RPMI8226 (cell line): Measurements from ENCODE around the gene HERPUD2.
A peak's percentile ranks its signal among the peaks of the same experiment; 100 is the strongest.
"Not testable (repeated sequence)": the region's sequence is repeated elsewhere in the genome, so short reads cannot be mapped to it uniquely, and the experiment has no call there.

ENCODE experiments used
- DNase-seq: peaks from one replicate; pipeline ENCODE4 v3.0.0-alpha.2; 2015

HERPUD2 gene

GRCh38 chr7:35712563-35713226 lies 17.8 kb upstream of the HERPUD2 start:
- no peak for DNase-seq

- no peak for DNase-seq
Observed at GRCh38 chr7:35707422-35707821, 12.5 kb upstream of the HERPUD2 start.

DNA sequence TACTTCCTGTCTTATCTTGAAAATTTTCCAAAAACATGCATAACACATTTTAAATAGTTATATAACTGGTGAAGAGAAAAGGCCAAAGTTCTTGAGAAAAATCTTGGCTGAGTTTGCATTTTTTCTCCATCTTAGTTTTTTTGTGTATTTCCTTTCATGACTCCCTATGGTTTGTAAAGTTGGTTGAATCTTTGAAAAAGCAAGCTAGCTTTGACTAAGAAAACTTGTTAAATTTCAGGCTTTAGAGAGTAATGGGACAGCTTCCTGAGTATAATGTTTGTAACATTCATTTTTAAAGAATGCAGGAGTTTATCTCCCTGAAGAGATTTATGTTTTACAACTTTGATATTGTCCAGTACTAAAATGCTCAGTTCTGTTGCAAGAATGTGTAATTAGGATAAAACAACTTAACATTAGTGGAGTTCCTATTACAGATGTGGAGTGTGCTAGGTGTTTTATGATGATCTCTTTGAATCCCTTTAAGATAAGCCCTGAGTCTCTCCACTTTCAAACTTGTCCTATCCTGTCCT lies 11.1 kb upstream of the HERPUD2 start:
- DNase-seq, result no peak

DNA sequence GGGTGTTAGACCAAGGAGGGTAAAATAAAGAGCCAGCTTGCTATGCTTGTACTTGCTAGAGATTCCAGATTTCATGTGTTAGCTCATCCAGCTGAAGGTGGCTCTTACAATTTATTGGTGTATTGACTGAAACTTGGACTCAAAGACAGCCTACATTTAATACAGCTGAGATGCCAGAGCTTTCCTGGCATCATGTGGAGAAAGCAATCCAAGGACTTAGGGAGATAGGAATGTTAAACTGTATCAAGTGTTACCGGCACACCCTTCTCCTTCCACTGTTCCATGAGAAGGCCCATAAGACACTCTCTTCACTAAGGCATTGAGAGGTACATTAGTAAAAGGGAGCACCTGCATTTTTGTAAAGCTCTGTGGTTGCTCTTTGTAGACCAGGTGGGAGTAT lies 9.3 kb upstream of the HERPUD2 start:
- DNase-seq, result no peak

DNA sequence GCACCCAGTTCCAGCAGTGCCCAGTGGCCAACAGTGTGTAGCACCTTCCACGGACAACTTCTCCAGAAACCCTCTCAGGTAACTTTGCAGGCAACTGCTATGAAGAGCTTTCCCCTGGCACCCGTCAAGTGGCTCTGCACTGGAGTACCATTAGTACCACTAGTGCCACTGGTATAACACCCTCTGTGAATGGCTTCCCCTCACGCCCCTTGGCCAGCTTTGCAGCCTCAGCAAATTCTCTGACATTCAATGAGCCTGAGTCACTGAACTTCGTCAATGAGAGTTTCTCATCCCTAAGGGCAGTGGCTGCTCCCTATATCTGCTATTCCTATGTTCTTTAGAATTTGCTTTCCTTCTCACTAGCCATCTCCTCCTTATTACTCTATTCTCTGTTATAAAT lies 7.6 kb upstream of the HERPUD2 start:
- DNase-seq, result no peak

- DNase-seq, result no peak
Observed at GRCh38 chr7:35701287-35701900, 6.5 kb upstream of the HERPUD2 start.

- no peak for DNase-seq
Observed at GRCh38 chr7:35700865-35701264, 5.9 kb upstream of the HERPUD2 start.

GRCh38 chr7:35700333-35700732 lies 5.4 kb upstream of the HERPUD2 start:
- no peak for DNase-seq

DNA sequence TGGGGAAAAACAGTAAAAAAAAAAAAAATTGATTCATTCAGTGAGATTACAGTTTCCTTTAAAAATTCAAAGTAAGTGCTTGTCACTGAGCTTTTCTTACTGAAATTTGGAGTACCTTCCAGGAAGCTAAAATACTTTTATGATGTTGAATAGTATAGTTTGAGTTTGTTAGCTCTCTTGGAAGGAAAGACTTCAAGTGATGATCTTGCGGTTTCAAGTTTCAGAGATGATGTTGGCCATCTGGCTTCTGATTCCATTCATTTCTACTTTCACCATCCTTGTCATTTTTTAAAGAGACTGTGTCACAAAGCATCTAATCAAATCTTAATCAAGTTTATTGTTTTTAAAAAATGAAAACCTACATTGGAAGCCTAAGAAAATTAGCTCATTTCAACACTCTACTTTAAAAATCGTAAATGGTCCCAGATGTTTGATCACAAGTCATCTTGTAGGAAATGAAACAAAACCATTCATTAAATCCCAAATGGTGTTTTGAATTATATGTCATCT lies 4.9 kb upstream of the HERPUD2 start:
- DNase-seq, result no peak

DNA sequence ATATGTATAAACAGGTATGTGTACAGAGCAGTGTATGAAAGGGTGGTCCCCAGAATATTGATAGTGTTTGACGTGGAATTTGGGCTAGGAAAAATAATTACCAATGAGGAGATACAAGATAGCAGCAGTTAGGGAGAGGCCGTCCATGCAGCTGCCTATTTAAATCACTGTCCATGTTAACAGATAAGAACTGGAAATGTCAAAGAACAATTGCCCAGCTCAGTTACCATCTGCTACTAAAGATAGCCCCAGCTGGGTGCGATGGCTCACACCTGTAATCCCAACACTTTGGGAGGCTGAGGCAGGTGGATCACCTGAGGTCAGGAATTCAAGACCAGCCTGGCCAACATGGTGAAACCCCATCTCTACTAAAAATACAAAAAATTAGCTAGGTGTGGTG lies 3.4 kb upstream of the HERPUD2 start:
- not testable (repeated sequence) for DNase-seq

- DNase-seq, result no peak
Observed at GRCh38 chr7:35697414-35698175, 2.7 kb upstream of the HERPUD2 start.

- no peak for DNase-seq
Observed at GRCh38 chr7:35695987-35696386, 1.1 kb upstream of the HERPUD2 start.

GRCh38 chr7:35695473-35695850 lies 527 bp upstream of the HERPUD2 start:
- peak; percentile 23 for DNase-seq

- peak; percentile 17 for DNase-seq
Observed at GRCh38 chr7:35694161-35694783, 663 bp downstream of the HERPUD2 start.

DNA sequence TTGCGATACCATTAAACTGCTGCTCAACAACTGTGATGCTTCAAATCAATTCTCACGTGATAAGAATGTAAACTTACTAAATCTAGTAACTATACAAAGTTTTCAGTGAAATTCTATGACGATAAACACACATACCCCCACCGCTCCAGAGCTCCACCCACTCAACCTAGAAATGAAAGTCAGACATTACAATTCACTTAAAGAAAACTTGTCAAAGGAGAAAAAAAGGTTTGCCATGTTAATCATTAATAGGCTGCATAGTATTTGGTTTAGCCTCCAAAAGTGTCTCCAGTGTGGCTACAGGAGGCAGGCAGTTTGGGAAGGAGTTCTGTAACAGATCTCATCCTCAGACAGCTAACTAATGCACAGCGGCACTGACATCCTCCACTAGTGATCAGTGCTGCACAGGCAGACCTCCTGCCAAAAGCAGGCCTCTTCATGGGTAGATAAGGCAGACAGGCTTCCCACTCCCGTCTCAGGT lies 3.1 kb downstream of the HERPUD2 start:
- DNase-seq, result no peak

DNA sequence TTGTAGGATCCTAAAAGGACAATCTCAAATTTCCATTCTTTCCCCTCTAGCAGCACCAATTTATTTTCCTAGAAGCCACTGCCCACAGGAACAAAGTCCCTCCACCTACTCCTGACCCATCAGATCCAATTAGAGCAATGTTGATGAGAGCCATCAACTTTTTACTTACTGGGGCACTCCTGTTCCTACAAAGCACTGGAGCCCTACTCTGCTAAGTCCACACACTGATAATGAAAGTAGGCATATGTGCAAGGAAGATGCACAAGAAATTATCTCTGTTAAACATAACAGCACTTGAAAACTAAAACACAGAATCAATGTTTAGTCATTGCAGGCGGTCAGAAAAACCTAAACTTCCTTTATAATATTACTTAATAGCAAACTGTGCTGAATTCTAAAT lies 3.6 kb downstream of the HERPUD2 start:
- no peak for DNase-seq

DNA sequence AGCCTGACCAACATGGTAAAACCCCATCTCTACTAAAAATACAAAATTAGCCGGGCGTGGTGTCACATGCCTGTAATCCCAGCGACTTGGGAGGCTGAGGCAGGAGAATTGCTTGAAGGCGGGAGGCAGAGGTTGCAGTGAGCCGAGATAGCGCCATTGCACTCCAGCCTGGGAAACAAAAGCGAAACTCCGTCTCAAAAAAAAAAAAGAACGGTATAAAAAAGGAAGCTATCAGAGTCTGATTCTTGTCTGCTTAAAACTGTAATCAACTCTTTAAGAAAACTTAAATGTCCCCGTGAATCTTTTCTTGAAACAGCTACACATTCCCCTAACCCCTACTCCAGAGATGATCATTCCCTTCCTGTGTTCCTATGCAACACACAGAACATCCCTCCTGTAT lies 4.3 kb downstream of the HERPUD2 start:
- DNase-seq, result not testable (repeated sequence)

GRCh38 chr7:35685781-35686180 lies 9.2 kb downstream of the HERPUD2 start:
- DNase-seq, result no peak

GRCh38 chr7:35681231-35682029 lies 13.5 kb downstream of the HERPUD2 start:
- DNase-seq, result no peak

DNA sequence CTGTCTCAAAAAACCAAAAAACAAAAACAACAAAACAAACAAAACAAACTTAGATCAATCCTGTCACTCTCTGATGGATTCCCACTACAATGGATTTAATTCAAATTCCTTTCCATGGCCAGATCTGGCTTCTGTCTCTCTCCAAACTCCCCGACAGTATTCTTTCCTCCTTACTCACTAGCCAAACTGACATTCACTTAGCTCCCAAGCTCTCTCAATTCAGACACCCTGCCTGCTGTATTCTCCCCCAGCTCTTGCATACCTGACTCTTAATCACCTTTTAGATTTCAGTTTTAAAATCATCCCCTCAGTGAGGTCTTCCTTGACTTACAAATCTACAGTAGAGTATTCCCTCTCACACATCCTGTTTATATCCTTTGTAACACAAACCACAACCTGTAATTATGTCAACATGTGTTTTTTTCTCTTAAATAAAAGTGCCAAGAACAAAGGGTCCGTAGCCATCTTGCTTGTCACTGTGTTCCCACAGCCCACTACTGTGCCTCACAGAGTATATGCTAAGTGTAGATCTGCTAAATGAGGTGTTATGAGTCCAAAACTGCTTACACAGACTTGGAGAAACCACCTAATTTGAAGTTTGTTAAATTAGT lies 14.4 kb downstream of the HERPUD2 start:
- DNase-seq, result no peak

- no peak for DNase-seq
Observed at GRCh38 chr7:35677582-35678356, 17.2 kb downstream of the HERPUD2 start.
